ENCODE measurements around the gene CCL27. TPM values are rescaled to one million over a fixed set of nuclear protein-coding genes. Genes with fewer than 3 reads are reported as not detected.
A peak's percentile ranks its signal among the peaks of the same experiment; 100 is the strongest.

The CCL27 gene
- total RNA-seq, 6 donors from 2014 or later: 32.5 TPM; not detected in 5

- ATAC-seq (ENCODE audit: low FRiP score in 2 of 2): no peak
These were observed 23.1 kb upstream of the CCL27 start for GRCh38 chr9:34685591-34685990.

GRCh38 chr9:34684816-34685215 is 22.4 kb upstream of the CCL27 start:
- Histone ChIP-seq H3K9me3 (no peaks in the 10 kb centered on the region), H3K27ac (no peak overlapping the region), H3K4me3 (no peak overlapping the region), H3K4me1 (peaks cover 0 to 5% (median 0%) of the 10 kb centered on the region in 4 donors), H3K36me3 (peaks cover 0 to 4% (median 0%) of the 10 kb centered on the region in 4 donors), H3K27me3 (no peaks in the 10 kb centered on the region)
- DNase-seq (no peak), ATAC-seq (ENCODE audit: low FRiP score in 2 of 2) (no peak)
- no peak for TF ChIP-seq POLR2AphosphoS5 (IDR thresholded peaks at IDR 0.05)
- TF ChIP-seq, protein P1, sequence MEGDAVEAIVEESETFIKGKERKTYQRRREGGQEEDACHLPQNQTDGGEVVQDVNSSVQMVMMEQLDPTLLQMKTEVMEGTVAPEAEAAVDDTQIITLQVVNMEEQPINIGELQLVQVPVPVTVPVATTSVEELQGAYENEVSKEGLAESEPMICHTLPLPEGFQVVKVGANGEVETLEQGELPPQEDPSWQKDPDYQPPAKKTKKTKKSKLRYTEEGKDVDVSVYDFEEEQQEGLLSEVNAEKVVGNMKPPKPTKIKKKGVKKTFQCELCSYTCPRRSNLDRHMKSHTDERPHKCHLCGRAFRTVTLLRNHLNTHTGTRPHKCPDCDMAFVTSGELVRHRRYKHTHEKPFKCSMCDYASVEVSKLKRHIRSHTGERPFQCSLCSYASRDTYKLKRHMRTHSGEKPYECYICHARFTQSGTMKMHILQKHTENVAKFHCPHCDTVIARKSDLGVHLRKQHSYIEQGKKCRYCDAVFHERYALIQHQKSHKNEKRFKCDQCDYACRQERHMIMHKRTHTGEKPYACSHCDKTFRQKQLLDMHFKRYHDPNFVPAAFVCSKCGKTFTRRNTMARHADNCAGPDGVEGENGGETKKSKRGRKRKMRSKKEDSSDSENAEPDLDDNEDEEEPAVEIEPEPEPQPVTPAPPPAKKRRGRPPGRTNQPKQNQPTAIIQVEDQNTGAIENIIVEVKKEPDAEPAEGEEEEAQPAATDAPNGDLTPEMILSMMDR (IDR thresholded peaks at IDR 0.05): no peak
- no peak for TF ChIP-seq EP300 (IDR thresholded peaks at IDR 0.05)
- no peak for TF ChIP-seq POLR2A (IDR thresholded peaks at IDR 0.05)
- WGBS, 2 donors: 90% methylated on average over 4 of the region's 4 CpGs

More at GRCh38 chr9:34685591-34685990, 23.1 kb upstream of the CCL27 start:
- Histone ChIP-seq H3K36me3 (peaks cover 0 to 4% (median 0%) of the 10 kb centered on the region in 4 donors), H3K9me3 (no peaks in the 10 kb centered on the region), H3K27ac (no peak overlapping the region), H3K4me3 (no peak overlapping the region), H3K4me1 (peaks cover 0 to 6% (median under 1%) of the 10 kb centered on the region in 4 donors), H3K27me3 (no peaks in the 10 kb centered on the region)
- TF ChIP-seq POLR2A (IDR thresholded peaks at IDR 0.05): no peak
- no peak for TF ChIP-seq POLR2AphosphoS5 (IDR thresholded peaks at IDR 0.05)
- TF ChIP-seq EP300 (IDR thresholded peaks at IDR 0.05): no peak
- TF ChIP-seq, protein P1 (IDR thresholded peaks at IDR 0.05): no peak
- no peak for DNase-seq
- 84 to 89% methylated on average over 4 of the region's 4 CpGs for WGBS, 2 donors

DNA sequence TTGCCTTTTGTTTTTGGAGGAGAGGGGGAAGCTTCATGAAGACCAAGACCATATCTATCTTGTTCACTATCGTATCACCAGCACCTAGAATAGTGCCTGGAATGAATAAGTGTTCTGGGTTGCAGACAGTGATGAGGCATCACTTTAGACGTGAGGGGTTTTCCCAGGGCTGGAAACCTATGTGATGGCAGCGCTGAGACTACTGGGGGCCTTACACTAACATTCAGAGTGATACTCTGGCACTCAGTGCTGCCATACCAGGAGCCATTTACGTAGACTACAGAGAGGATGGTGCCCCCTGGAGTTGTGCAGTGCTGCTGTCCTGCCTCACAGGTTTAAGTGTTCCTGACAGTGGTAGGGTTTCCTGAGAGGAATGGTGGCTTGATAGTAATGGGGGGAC is 21.7 kb upstream of the CCL27 start:
- ATAC-seq (ENCODE audit: low FRiP score in 2 of 2) (no peak), DNase-seq (no peak)
- Histone ChIP-seq H3K4me3 (no peak overlapping the region), H3K36me3 (peaks cover 0 to 4% (median 0%) of the 10 kb centered on the region in 4 donors), H3K27ac (no peak overlapping the region), H3K4me1 (peaks cover 0 to 5% (median 0%) of the 10 kb centered on the region in 4 donors), H3K9me3 (no peaks in the 10 kb centered on the region), H3K27me3 (no peaks in the 10 kb centered on the region)
- 86 to 90% methylated on average over 4 of the region's 4 CpGs for WGBS, 2 donors
- TF ChIP-seq, protein P1 (IDR thresholded peaks at IDR 0.05): no peak
- TF ChIP-seq EP300 (IDR thresholded peaks at IDR 0.05) (no peak), POLR2A (IDR thresholded peaks at IDR 0.05) (no peak), POLR2AphosphoS5 (IDR thresholded peaks at IDR 0.05) (no peak)

- DNase-seq (no peak), ATAC-seq (ENCODE audit: low FRiP score in 2 of 2) (no peak)
- H3K36me3 ChIP-seq: peaks cover 0 to 1% (median 0%) of the 10 kb centered on the region in 4 donors
- H3K9me3 ChIP-seq: no peaks in the 10 kb centered on the region
- 94 to 98% methylated on average over 2 of the region's 2 CpGs for WGBS, 2 donors
- no peaks in the 10 kb centered on the region for H3K27me3 ChIP-seq
- no peaks in the 10 kb centered on the region for H3K4me1 ChIP-seq
- TF ChIP-seq EP300 (IDR thresholded peaks at IDR 0.05): no peak
- no peak for TF ChIP-seq POLR2A (IDR thresholded peaks at IDR 0.05)
- TF ChIP-seq POLR2AphosphoS5 (IDR thresholded peaks at IDR 0.05): no peak
- TF ChIP-seq, protein P1 (IDR thresholded peaks at IDR 0.05): no peak
- no peak overlapping the region for H3K4me3 ChIP-seq
- H3K27ac ChIP-seq: no peak overlapping the region
These were observed 13.4 kb upstream of the CCL27 start for GRCh38 chr9:34675869-34676268.

DNA sequence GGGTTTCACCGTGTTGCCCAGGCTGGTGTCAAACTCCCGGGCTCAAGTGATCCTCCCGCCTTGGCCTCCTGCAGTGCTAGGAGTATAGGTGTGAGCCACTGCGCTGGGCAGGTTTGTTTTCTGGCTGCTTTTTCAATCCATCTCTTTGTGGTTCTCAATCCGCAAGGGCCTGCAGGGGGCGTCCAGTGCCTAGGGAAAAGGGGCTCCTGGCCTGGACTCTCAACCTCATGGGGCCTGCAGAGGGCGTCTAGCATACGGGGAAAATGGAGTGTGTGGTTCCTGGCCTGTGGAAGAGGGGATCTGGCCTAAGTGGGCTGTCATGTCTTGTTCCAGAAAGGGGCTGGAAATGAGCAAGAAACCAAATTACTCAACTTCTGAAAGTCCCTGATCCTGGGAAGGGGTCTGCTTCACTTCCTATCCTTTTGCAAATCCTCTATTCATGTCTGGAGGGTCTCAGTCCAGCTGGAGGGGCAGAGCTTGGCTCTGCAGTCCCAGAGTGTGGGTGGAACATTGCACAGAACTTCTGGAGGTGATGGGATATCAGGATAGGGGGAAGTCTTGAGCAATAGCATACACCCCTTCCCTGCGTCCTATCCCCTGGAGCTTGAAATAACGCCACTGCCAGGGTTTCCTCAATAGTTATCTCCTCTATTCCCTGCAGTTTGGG is 12.7 kb upstream of the CCL27 start:
- no peaks in the 10 kb centered on the region for H3K4me1 ChIP-seq
- H3K9me3 ChIP-seq: no peaks in the 10 kb centered on the region
- ATAC-seq (ENCODE audit: low FRiP score in 2 of 2) (peak; percentile 56 to 74), DNase-seq (peak in 1 of 2 donors; percentile 41)
- H3K27ac ChIP-seq: no peak overlapping the region
- TF ChIP-seq POLR2A (IDR thresholded peaks at IDR 0.05): no peak
- TF ChIP-seq, protein P1 (IDR thresholded peaks at IDR 0.05): peak; percentile 27 to 55 (median 34)
- WGBS, 2 donors: 45 to 54% methylated on average over 10 of the region's 10 CpGs
- H3K36me3 ChIP-seq: no peaks in the 10 kb centered on the region
- H3K4me3 ChIP-seq: no peak overlapping the region
- H3K27me3 ChIP-seq: no peaks in the 10 kb centered on the region

Measured in upper lobe of left lung (tissue), 6 donors.